ENCODE results near the gene PID1.

Gene PID1

GRCh38 chr2:229243890-229244560 is 27.1 kb downstream of the PID1 start:
- no peak for TF ChIP-seq TAF1 (IDR thresholded peaks at IDR 0.05; ENCODE audit: low read depth, low read length)
- no peak for TF ChIP-seq PAX5 (IDR thresholded peaks at IDR 0.05; ENCODE audit: insufficient read depth, low read length, severe bottlenecking)
- TF ChIP-seq POLR2AphosphoS5 (IDR thresholded peaks at IDR 0.05; ENCODE audit: low read depth, low read length), result no peak
- no peak for TF ChIP-seq SPI1 (IDR thresholded peaks at IDR 0.05; ENCODE audit: low read depth, low read length)
- TF ChIP-seq POLR2A (IDR thresholded peaks at IDR 0.05; ENCODE audit: low read depth, low read length), result no peak
- no peak for TF ChIP-seq POU2F2 (IDR thresholded peaks at IDR 0.05; ENCODE audit: low read depth, low read length)
- DNase-seq (ENCODE audit: insufficient read length, low spot score) (no peak), FAIRE-seq (no peak)

- FAIRE-seq (no peak), DNase-seq (ENCODE audit: insufficient read length, low spot score) (no peak)
- TF ChIP-seq TAF1 (IDR thresholded peaks at IDR 0.05; ENCODE audit: low read depth, low read length), result no peak
Observed at GRCh38 chr2:229240984-229241491, 30.0 kb downstream of the PID1 start.

- TF ChIP-seq POU2F2 (IDR thresholded peaks at IDR 0.05; ENCODE audit: low read depth, low read length), result no peak
- no peak for TF ChIP-seq SPI1 (IDR thresholded peaks at IDR 0.05; ENCODE audit: low read depth, low read length)
- TF ChIP-seq POLR2A (IDR thresholded peaks at IDR 0.05; ENCODE audit: low read depth, low read length), result no peak
- TF ChIP-seq TAF1 (IDR thresholded peaks at IDR 0.05; ENCODE audit: low read depth, low read length), result no peak
- no peak for TF ChIP-seq POLR2AphosphoS5 (IDR thresholded peaks at IDR 0.05; ENCODE audit: low read depth, low read length)
- no peak for TF ChIP-seq PAX5 (IDR thresholded peaks at IDR 0.05; ENCODE audit: insufficient read depth, low read length, severe bottlenecking)
- DNase-seq (ENCODE audit: insufficient read length, low spot score) (no peak), FAIRE-seq (no peak)
Observed at GRCh38 chr2:229239021-229239420, 32.1 kb downstream of the PID1 start.

GRCh38 chr2:229237270-229237669 is 33.8 kb downstream of the PID1 start:
- DNase-seq (ENCODE audit: insufficient read length, low spot score) (no peak), FAIRE-seq (no peak)
- TF ChIP-seq POLR2A (IDR thresholded peaks at IDR 0.05; ENCODE audit: low read depth, low read length) (no peak), TAF1 (IDR thresholded peaks at IDR 0.05; ENCODE audit: low read depth, low read length) (no peak), POU2F2 (IDR thresholded peaks at IDR 0.05; ENCODE audit: low read depth, low read length) (no peak), SPI1 (IDR thresholded peaks at IDR 0.05; ENCODE audit: low read depth, low read length) (no peak), POLR2AphosphoS5 (IDR thresholded peaks at IDR 0.05; ENCODE audit: low read depth, low read length) (no peak), PAX5 (IDR thresholded peaks at IDR 0.05; ENCODE audit: insufficient read depth, low read length, severe bottlenecking) (no peak)

- no peak for TF ChIP-seq SPI1 (IDR thresholded peaks at IDR 0.05; ENCODE audit: low read depth, low read length)
- TF ChIP-seq POLR2A (IDR thresholded peaks at IDR 0.05; ENCODE audit: low read depth, low read length), result no peak
- TF ChIP-seq PAX5 (IDR thresholded peaks at IDR 0.05; ENCODE audit: insufficient read depth, low read length, severe bottlenecking), result no peak
- no peak for TF ChIP-seq POLR2AphosphoS5 (IDR thresholded peaks at IDR 0.05; ENCODE audit: low read depth, low read length)
- TF ChIP-seq TAF1 (IDR thresholded peaks at IDR 0.05; ENCODE audit: low read depth, low read length), result no peak
- TF ChIP-seq POU2F2 (IDR thresholded peaks at IDR 0.05; ENCODE audit: low read depth, low read length), result no peak
- DNase-seq (ENCODE audit: insufficient read length, low spot score) (no peak), FAIRE-seq (no peak)
Observed at GRCh38 chr2:229235131-229235914, 35.8 kb downstream of the PID1 start.

GRCh38 chr2:229231885-229232284 is 39.2 kb downstream of the PID1 start:
- DNase-seq (ENCODE audit: insufficient read length, low spot score), result no peak
- FAIRE-seq, result no peak
- no peak for TF ChIP-seq SPI1 (IDR thresholded peaks at IDR 0.05; ENCODE audit: low read depth, low read length)
- no peak for TF ChIP-seq PAX5 (IDR thresholded peaks at IDR 0.05; ENCODE audit: insufficient read depth, low read length, severe bottlenecking)
- TF ChIP-seq POLR2A (IDR thresholded peaks at IDR 0.05; ENCODE audit: low read depth, low read length), result no peak
- TF ChIP-seq POU2F2 (IDR thresholded peaks at IDR 0.05; ENCODE audit: low read depth, low read length), result no peak

- DNase-seq (ENCODE audit: insufficient read length, low spot score) (no peak), FAIRE-seq (no peak)
- TF ChIP-seq TAF1 (IDR thresholded peaks at IDR 0.05; ENCODE audit: low read depth, low read length) (no peak), PAX5 (IDR thresholded peaks at IDR 0.05; ENCODE audit: insufficient read depth, low read length, severe bottlenecking) (no peak), POU2F2 (IDR thresholded peaks at IDR 0.05; ENCODE audit: low read depth, low read length) (no peak), SPI1 (IDR thresholded peaks at IDR 0.05; ENCODE audit: low read depth, low read length) (no peak), POLR2A (IDR thresholded peaks at IDR 0.05; ENCODE audit: low read depth, low read length) (no peak), POLR2AphosphoS5 (IDR thresholded peaks at IDR 0.05; ENCODE audit: low read depth, low read length) (no peak)
Observed at GRCh38 chr2:229231328-229231868, 39.7 kb downstream of the PID1 start.

- FAIRE-seq, result no peak
- no peak for DNase-seq (ENCODE audit: insufficient read length, low spot score)
- TF ChIP-seq POLR2AphosphoS5 (IDR thresholded peaks at IDR 0.05; ENCODE audit: low read depth, low read length), result no peak
- TF ChIP-seq SPI1 (IDR thresholded peaks at IDR 0.05; ENCODE audit: low read depth, low read length), result no peak
- TF ChIP-seq POLR2A (IDR thresholded peaks at IDR 0.05; ENCODE audit: low read depth, low read length), result no peak
- no peak for TF ChIP-seq TAF1 (IDR thresholded peaks at IDR 0.05; ENCODE audit: low read depth, low read length)
- TF ChIP-seq PAX5 (IDR thresholded peaks at IDR 0.05; ENCODE audit: insufficient read depth, low read length, severe bottlenecking), result no peak
- no peak for TF ChIP-seq POU2F2 (IDR thresholded peaks at IDR 0.05; ENCODE audit: low read depth, low read length)
Observed at GRCh38 chr2:229230911-229231310, 40.2 kb downstream of the PID1 start.

GRCh38 chr2:229230256-229230655 is 40.8 kb downstream of the PID1 start:
- TF ChIP-seq SPI1 (IDR thresholded peaks at IDR 0.05; ENCODE audit: low read depth, low read length) (no peak), TAF1 (IDR thresholded peaks at IDR 0.05; ENCODE audit: low read depth, low read length) (no peak), PAX5 (IDR thresholded peaks at IDR 0.05; ENCODE audit: insufficient read depth, low read length, severe bottlenecking) (no peak), POLR2AphosphoS5 (IDR thresholded peaks at IDR 0.05; ENCODE audit: low read depth, low read length) (no peak), POLR2A (IDR thresholded peaks at IDR 0.05; ENCODE audit: low read depth, low read length) (no peak)
- no peak for DNase-seq (ENCODE audit: insufficient read length, low spot score)
- FAIRE-seq, result no peak

Measured in GM12891 (cell line).